Measurements from ENCODE around the gene INVS. TPM values are rescaled to one million over a fixed set of nuclear protein-coding genes. Genes with fewer than 3 reads are reported as not detected.

INVS gene
- total and polyA plus RNA-seq, 12 donors, result 1.6 to 8.0 (median 5.5) TPM

DNA sequence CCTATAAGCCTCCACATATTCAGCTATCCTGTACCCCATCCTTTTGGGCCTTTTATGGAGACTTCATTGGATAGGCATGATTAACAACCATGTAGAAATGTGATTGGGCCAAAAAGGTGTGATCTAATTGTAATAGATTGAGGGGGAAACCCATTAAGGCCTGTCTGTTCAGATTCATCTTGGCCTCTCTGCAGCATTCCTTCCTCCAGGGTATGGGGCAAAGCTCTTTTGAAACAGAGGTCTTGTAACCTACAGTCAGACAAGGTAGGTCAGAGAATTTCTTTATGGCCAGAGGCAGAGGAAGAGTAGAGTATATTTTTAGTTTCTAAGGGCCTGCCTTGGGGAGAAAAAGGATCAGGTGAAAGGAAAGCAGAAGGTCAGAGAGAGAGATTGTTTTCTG is 98.5 kb downstream of the INVS start:
- H3K27me3 ChIP-seq, result no peaks in the 10 kb centered on the region
- no peak for DNase-seq
- H3K4me3 ChIP-seq, result no peak overlapping the region
- H3K9me3 ChIP-seq, result peaks cover 0 to 11% (median 0%) of the 10 kb centered on the region in 11 donors
- H3K4me1 ChIP-seq, result no peaks in the 10 kb centered on the region
- TF ChIP-seq, protein P1, sequence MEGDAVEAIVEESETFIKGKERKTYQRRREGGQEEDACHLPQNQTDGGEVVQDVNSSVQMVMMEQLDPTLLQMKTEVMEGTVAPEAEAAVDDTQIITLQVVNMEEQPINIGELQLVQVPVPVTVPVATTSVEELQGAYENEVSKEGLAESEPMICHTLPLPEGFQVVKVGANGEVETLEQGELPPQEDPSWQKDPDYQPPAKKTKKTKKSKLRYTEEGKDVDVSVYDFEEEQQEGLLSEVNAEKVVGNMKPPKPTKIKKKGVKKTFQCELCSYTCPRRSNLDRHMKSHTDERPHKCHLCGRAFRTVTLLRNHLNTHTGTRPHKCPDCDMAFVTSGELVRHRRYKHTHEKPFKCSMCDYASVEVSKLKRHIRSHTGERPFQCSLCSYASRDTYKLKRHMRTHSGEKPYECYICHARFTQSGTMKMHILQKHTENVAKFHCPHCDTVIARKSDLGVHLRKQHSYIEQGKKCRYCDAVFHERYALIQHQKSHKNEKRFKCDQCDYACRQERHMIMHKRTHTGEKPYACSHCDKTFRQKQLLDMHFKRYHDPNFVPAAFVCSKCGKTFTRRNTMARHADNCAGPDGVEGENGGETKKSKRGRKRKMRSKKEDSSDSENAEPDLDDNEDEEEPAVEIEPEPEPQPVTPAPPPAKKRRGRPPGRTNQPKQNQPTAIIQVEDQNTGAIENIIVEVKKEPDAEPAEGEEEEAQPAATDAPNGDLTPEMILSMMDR (IDR thresholded peaks at IDR 0.05), result no peak
- no peak for ATAC-seq
- intact Hi-C loops (cut with DNase I), result loop anchor here in 1 of 10 donors (10.0 kb wide), 1 partner anchor 53 kb away; no protein-coding TSS in a partner anchor
- H3K36me3 ChIP-seq, result peaks cover 0 to 13% (median 0%) of the 10 kb centered on the region in 9 donors
- no peak overlapping the region for H3K27ac ChIP-seq

DNA sequence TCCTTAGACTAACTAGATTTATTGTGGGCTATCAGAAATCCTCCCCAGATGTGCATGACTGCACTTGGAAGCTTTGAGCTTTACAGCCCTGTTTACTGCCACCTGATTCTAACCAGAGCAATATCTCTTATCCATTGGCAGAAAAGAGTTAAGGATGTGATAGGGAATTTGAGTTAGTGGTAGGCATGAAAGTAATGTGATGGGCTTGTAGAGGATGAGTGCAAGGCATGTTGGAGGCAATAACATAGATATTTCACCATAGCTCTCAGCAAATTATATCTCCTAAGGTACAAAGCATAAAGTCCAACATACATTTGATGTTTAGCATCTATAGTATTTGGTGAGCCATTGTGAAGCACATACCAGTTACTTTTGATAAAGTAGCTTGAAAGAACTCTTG is 103.8 kb downstream of the INVS start:
- peaks cover 0 to 21% (median 8%) of the 10 kb centered on the region in 9 donors for H3K4me1 ChIP-seq
- H3K27me3 ChIP-seq, result no peaks in the 10 kb centered on the region
- no peak for DNase-seq
- H3K27ac ChIP-seq, result no peak overlapping the region
- intact Hi-C loops (cut with DNase I), result loop anchor here in 1 of 10 donors (10.0 kb wide), 1 partner anchor 98 kb away; no protein-coding TSS in a partner anchor
- TF ChIP-seq, protein P1 (IDR thresholded peaks at IDR 0.05), result no peak
- peaks cover 0 to 8% (median 0%) of the 10 kb centered on the region in 11 donors for H3K9me3 ChIP-seq
- no peak overlapping the region for H3K4me3 ChIP-seq
- ATAC-seq, result no peak
- H3K36me3 ChIP-seq, result no peaks in the 10 kb centered on the region

GRCh38 chr9:100204796-100205195 is 105.8 kb downstream of the INVS start:
- DNase-seq (no peak), ATAC-seq (no peak)
- TF ChIP-seq, protein P1 (IDR thresholded peaks at IDR 0.05), result no peak
- intact Hi-C loops (cut with DNase I), result loop anchor here in 1 of 10 donors (10.0 kb wide), 1 partner anchor 100 kb away; no protein-coding TSS in a partner anchor
- Histone ChIP-seq H3K4me1 (peaks cover 0 to 21% (median 8%) of the 10 kb centered on the region in 9 donors), H3K27me3 (no peaks in the 10 kb centered on the region), H3K36me3 (no peaks in the 10 kb centered on the region), H3K9me3 (peaks cover 0 to 5% (median 0%) of the 10 kb centered on the region in 11 donors), H3K4me3 (no peak overlapping the region), H3K27ac (no peak overlapping the region)
- 52 to 69% methylated on average over 3 of the region's 3 CpGs for WGBS, 2 donors

- Histone ChIP-seq H3K4me1 (peaks cover 0 to 27% (median 12%) of the 10 kb centered on the region in 9 donors), H3K36me3 (no peaks in the 10 kb centered on the region), H3K9me3 (no peaks in the 10 kb centered on the region), H3K27ac (peak overlapping the region in 3 of 10 donors; percentile 20 to 33 (median 29)), H3K27me3 (no peaks in the 10 kb centered on the region), H3K4me3 (no peak overlapping the region)
- peak in 1 of 2 donors; percentile 46 for DNase-seq
- peak in 6 of 8 donors; percentile 79 to 92 (median 92) for ATAC-seq
- intact Hi-C loops (cut with DNase I), result loop anchor here in 1 of 10 donors (10.0 kb wide), 1 partner anchor 102 kb away; no protein-coding TSS in a partner anchor
- 11 to 26% methylated on average over 3 of the region's 3 CpGs for WGBS, 2 donors
- TF ChIP-seq, protein P1 (IDR thresholded peaks at IDR 0.05), result no peak
Observed at GRCh38 chr9:100206899-100207298, 107.9 kb downstream of the INVS start.

All from heart right ventricle (tissue), 16 donors.